Measurements from ENCODE around the gene MMEL1. TPM values are rescaled to one million over a fixed set of nuclear protein-coding genes. Genes with fewer than 3 reads are reported as not detected.

The MMEL1 gene
- total RNA-seq, 2 experiments from 2014 or later: 0.67 to 1.8 TPM

GRCh38 chr1:2591233-2591580, 41.6 kb downstream of the MMEL1 start:
- Histone ChIP-seq H3K4me3 (ENCODE audit: low read length) (no peak overlapping the region), H3K4me1 (ENCODE audit: insufficient read depth, low read length) (peaks cover 27% of the 10 kb centered on the region), H3K27me3 (ENCODE audit: control insufficient read depth in 1 of 2, insufficient read depth in 2 of 2, low read length in 2 of 2) (no peaks in the 10 kb centered on the region), H3K27ac (ENCODE audit: low read depth in 1 of 2, low read length in 2 of 2) (no peak overlapping the region), H3K36me3 (ENCODE audit: insufficient read depth, low read length) (peaks cover 8% of the 10 kb centered on the region), H3K9me3 (ENCODE audit: control insufficient read depth in 1 of 2, insufficient read depth in 1 of 2, low read length in 2 of 2) (no peaks in the 10 kb centered on the region)
- intact Hi-C loops (cut with DNase I, micrococcal nuclease): no loop called here
- H3K27me3 Mint-ChIP-seq: no peaks in the 10 kb centered on the region
- H3K4me3 Mint-ChIP-seq: peak overlapping the region; percentile 35
- no peak for DNase-seq
- ChIA-PET POLR2A (no interaction called here), CTCF (no interaction called here)
- peaks cover 8% of the 10 kb centered on the region for H3K4me1 Mint-ChIP-seq (ENCODE audit: low read depth)
- TF ChIP-seq CTCF (IDR thresholded peaks at IDR 0.05): no peak
- H3K36me3 Mint-ChIP-seq (ENCODE audit: low read depth): peaks cover 10% of the 10 kb centered on the region
- H3K27ac Mint-ChIP-seq: no peak overlapping the region
- ATAC-seq (ENCODE audit: poor library complexity): no peak
- no peaks in the 10 kb centered on the region for H3K9me3 Mint-ChIP-seq

GRCh38 chr1:2590233-2591141, 42.3 kb downstream of the MMEL1 start:
- Mint-ChIP-seq H3K36me3 (ENCODE audit: low read depth) (peaks cover 15% of the 10 kb centered on the region), H3K4me1 (ENCODE audit: low read depth) (peaks cover 11% of the 10 kb centered on the region), H3K4me3 (peak overlapping the region; percentile 56), H3K27ac (no peak overlapping the region), H3K27me3 (no peaks in the 10 kb centered on the region), H3K9me3 (no peaks in the 10 kb centered on the region)
- Histone ChIP-seq H3K4me1 (ENCODE audit: insufficient read depth, low read length) (peaks cover 32% of the 10 kb centered on the region), H3K4me3 (ENCODE audit: low read length) (no peak overlapping the region), H3K27me3 (ENCODE audit: control insufficient read depth in 1 of 2, insufficient read depth in 2 of 2, low read length in 2 of 2) (no peaks in the 10 kb centered on the region), H3K9me3 (ENCODE audit: control insufficient read depth in 1 of 2, insufficient read depth in 1 of 2, low read length in 2 of 2) (no peaks in the 10 kb centered on the region), H3K27ac (ENCODE audit: low read depth in 1 of 2, low read length in 2 of 2) (no peak overlapping the region), H3K36me3 (ENCODE audit: insufficient read depth, low read length) (peaks cover 8% of the 10 kb centered on the region)
- ChIA-PET CTCF (no interaction called here), POLR2A (no interaction called here)
- DNase-seq: peak in 1 of 14 experiments; percentile 27
- no peak for TF ChIP-seq CTCF (IDR thresholded peaks at IDR 0.05)
- no peak for ATAC-seq (ENCODE audit: poor library complexity)
- intact Hi-C loops (cut with DNase I, micrococcal nuclease): no loop called here

DNA sequence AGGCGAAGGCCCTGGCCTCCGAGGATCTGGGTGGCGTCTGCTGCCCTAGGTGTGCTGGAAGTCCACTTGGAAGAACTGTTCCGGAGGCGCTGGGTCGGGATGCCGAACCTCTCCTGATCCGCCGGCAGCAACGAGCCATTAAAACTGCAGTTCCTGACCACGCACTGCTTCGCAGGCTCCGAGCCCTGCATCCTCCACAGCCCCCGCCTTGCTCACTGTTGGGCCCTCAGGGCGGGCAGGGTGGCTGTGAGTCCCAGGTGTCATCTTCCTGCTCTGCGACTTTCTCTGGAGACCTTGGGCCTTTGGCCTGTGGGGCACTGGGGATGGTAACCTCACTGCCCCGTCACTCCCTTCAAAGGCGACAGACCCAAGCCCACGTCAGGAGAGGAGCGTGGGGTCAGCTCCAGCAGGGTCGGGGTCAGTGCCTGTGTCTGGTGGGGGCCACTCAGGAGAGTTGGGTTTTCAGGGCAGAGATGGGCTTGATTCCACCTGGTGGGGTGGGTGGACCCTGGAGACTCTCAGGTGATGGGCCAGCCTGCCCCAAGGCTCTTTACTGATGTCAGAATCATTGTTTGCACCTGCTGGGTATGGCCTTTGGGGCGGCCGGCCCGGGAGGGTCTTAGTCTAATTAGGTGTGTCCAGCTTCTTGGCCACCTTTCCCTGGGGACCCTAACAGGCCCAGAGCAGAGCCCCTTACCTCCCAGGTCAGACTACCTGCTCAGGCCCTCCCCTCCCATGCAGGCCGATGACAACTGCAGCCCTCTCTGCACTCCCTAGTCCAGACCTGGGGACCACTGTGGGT, 43.2 kb downstream of the MMEL1 start:
- no peak overlapping the region for H3K27ac ChIP-seq (ENCODE audit: low read depth in 1 of 2, low read length in 2 of 2)
- intact Hi-C loops (cut with DNase I, micrococcal nuclease): loop anchor here in 1 of 2 experiments (5.0 kb wide), 1 partner anchor 392 kb away; no protein-coding TSS in a partner anchor
- peaks cover 40% of the 10 kb centered on the region for H3K4me1 ChIP-seq (ENCODE audit: insufficient read depth, low read length)
- Mint-ChIP-seq H3K4me1 (ENCODE audit: low read depth) (peaks cover 19% of the 10 kb centered on the region), H3K27ac (no peak overlapping the region), H3K9me3 (no peaks in the 10 kb centered on the region), H3K36me3 (ENCODE audit: low read depth) (peaks cover 18% of the 10 kb centered on the region), H3K27me3 (no peaks in the 10 kb centered on the region), H3K4me3 (peak overlapping the region; percentile 45)
- CTCF ChIA-PET: no interaction called here
- no peak overlapping the region for H3K4me3 ChIP-seq (ENCODE audit: low read length)
- TF ChIP-seq CTCF (IDR thresholded peaks at IDR 0.05): no peak
- H3K9me3 ChIP-seq (ENCODE audit: control insufficient read depth in 1 of 2, insufficient read depth in 1 of 2, low read length in 2 of 2): no peaks in the 10 kb centered on the region
- DNase-seq (peak in 1 of 14 experiments; percentile 19), ATAC-seq (ENCODE audit: poor library complexity) (no peak)
- H3K36me3 ChIP-seq (ENCODE audit: insufficient read depth, low read length): peaks cover 8% of the 10 kb centered on the region
- POLR2A ChIA-PET: no interaction called here
- no peaks in the 10 kb centered on the region for H3K27me3 ChIP-seq (ENCODE audit: control insufficient read depth in 1 of 2, insufficient read depth in 2 of 2, low read length in 2 of 2)
